SH-SY5Y (cell line): ENCODE measurements around the gene RAD51B.

Experiments used
- GATA2 ChIP-seq: IDR thresholded peaks from 2 replicates; pipeline ENCODE4 v1.6.1; 2011; ENCODE audit warnings: mild to moderate bottlenecking, low read depth, low read length
- GATA3 ChIP-seq: IDR thresholded peaks from 2 replicates; pipeline ENCODE4 v1.6.1; 2011; ENCODE audit warnings: low read depth, mild to moderate bottlenecking, low read length, moderate library complexity

GRCh38 chr14:68662392-68662791 is 842.8 kb downstream of the RAD51B start:
- TF ChIP-seq GATA3 (no peak), GATA2 (no peak)
